ENCODE results near the gene SPOCK1.

SPOCK1 gene

GRCh38 chr5:137315109-137315508 is 184.0 kb downstream of the SPOCK1 start:
- no peaks in the 10 kb centered on the region for H3K27me3 ChIP-seq (ENCODE audit: insufficient read depth, low read length)
- no peaks in the 10 kb centered on the region for H3K36me3 ChIP-seq (ENCODE audit: insufficient read depth, low read depth, low read length)
- H3K9me3 ChIP-seq (ENCODE audit: insufficient read depth, low read depth, low read length): no peaks in the 10 kb centered on the region
- no peak overlapping the region for H3K9ac ChIP-seq (ENCODE audit: low read depth, low read length)
- H3K4me3 ChIP-seq (ENCODE audit: low read length): no peak overlapping the region
- no peak overlapping the region for H3K27ac ChIP-seq (ENCODE audit: low read length)
- peaks cover 26% of the 10 kb centered on the region for H3K4me1 ChIP-seq (ENCODE audit: insufficient read depth, low read length)

- peaks cover 30% of the 10 kb centered on the region for H3K4me1 ChIP-seq (ENCODE audit: insufficient read depth, low read length)
- H3K9me3 ChIP-seq (ENCODE audit: insufficient read depth, low read depth, low read length): no peaks in the 10 kb centered on the region
- no peaks in the 10 kb centered on the region for H3K36me3 ChIP-seq (ENCODE audit: insufficient read depth, low read depth, low read length)
- H3K9ac ChIP-seq (ENCODE audit: low read depth, low read length): no peak overlapping the region
- H3K27me3 ChIP-seq (ENCODE audit: insufficient read depth, low read length): no peaks in the 10 kb centered on the region
- no peak overlapping the region for H3K4me3 ChIP-seq (ENCODE audit: low read length)
- no peak overlapping the region for H3K27ac ChIP-seq (ENCODE audit: low read length)
Measured at GRCh38 chr5:137313526-137314175, 185.5 kb downstream of the SPOCK1 start.

GRCh38 chr5:137312011-137312410 is 187.1 kb downstream of the SPOCK1 start:
- no peaks in the 10 kb centered on the region for H3K27me3 ChIP-seq (ENCODE audit: insufficient read depth, low read length)
- no peak overlapping the region for H3K27ac ChIP-seq (ENCODE audit: low read length)
- H3K36me3 ChIP-seq (ENCODE audit: insufficient read depth, low read depth, low read length): no peaks in the 10 kb centered on the region
- peaks cover 30% of the 10 kb centered on the region for H3K4me1 ChIP-seq (ENCODE audit: insufficient read depth, low read length)
- H3K9me3 ChIP-seq (ENCODE audit: insufficient read depth, low read depth, low read length): no peaks in the 10 kb centered on the region
- no peak overlapping the region for H3K9ac ChIP-seq (ENCODE audit: low read depth, low read length)
- H3K4me3 ChIP-seq (ENCODE audit: low read length): no peak overlapping the region

- H3K36me3 ChIP-seq (ENCODE audit: insufficient read depth, low read depth, low read length): no peaks in the 10 kb centered on the region
- no peak overlapping the region for H3K27ac ChIP-seq (ENCODE audit: low read length)
- H3K27me3 ChIP-seq (ENCODE audit: insufficient read depth, low read length): no peaks in the 10 kb centered on the region
- no peak overlapping the region for H3K9ac ChIP-seq (ENCODE audit: low read depth, low read length)
- peaks cover 30% of the 10 kb centered on the region for H3K4me1 ChIP-seq (ENCODE audit: insufficient read depth, low read length)
- no peaks in the 10 kb centered on the region for H3K9me3 ChIP-seq (ENCODE audit: insufficient read depth, low read depth, low read length)
- H3K4me3 ChIP-seq (ENCODE audit: low read length): no peak overlapping the region
Measured at GRCh38 chr5:137310051-137310730, 188.9 kb downstream of the SPOCK1 start.

GRCh38 chr5:137309290-137309689 is 189.8 kb downstream of the SPOCK1 start:
- Histone ChIP-seq H3K9me3 (ENCODE audit: insufficient read depth, low read depth, low read length) (no peaks in the 10 kb centered on the region), H3K36me3 (ENCODE audit: insufficient read depth, low read depth, low read length) (no peaks in the 10 kb centered on the region), H3K9ac (ENCODE audit: low read depth, low read length) (no peak overlapping the region), H3K27me3 (ENCODE audit: insufficient read depth, low read length) (no peaks in the 10 kb centered on the region), H3K4me1 (ENCODE audit: insufficient read depth, low read length) (peaks cover 33% of the 10 kb centered on the region), H3K27ac (ENCODE audit: low read length) (no peak overlapping the region), H3K4me3 (ENCODE audit: low read length) (no peak overlapping the region)

- Histone ChIP-seq H3K9me3 (ENCODE audit: insufficient read depth, low read depth, low read length) (no peaks in the 10 kb centered on the region), H3K27me3 (ENCODE audit: insufficient read depth, low read length) (no peaks in the 10 kb centered on the region), H3K4me3 (ENCODE audit: low read length) (no peak overlapping the region), H3K4me1 (ENCODE audit: insufficient read depth, low read length) (peaks cover 41% of the 10 kb centered on the region), H3K9ac (ENCODE audit: low read depth, low read length) (no peak overlapping the region), H3K27ac (ENCODE audit: low read length) (no peak overlapping the region), H3K36me3 (ENCODE audit: insufficient read depth, low read depth, low read length) (no peaks in the 10 kb centered on the region)
Measured at GRCh38 chr5:137308311-137308710, 190.8 kb downstream of the SPOCK1 start.

- H3K9me3 ChIP-seq (ENCODE audit: insufficient read depth, low read depth, low read length): no peaks in the 10 kb centered on the region
- H3K9ac ChIP-seq (ENCODE audit: low read depth, low read length): no peak overlapping the region
- no peak overlapping the region for H3K27ac ChIP-seq (ENCODE audit: low read length)
- no peak overlapping the region for H3K4me3 ChIP-seq (ENCODE audit: low read length)
- H3K27me3 ChIP-seq (ENCODE audit: insufficient read depth, low read length): no peaks in the 10 kb centered on the region
- no peaks in the 10 kb centered on the region for H3K36me3 ChIP-seq (ENCODE audit: insufficient read depth, low read depth, low read length)
- H3K4me1 ChIP-seq (ENCODE audit: insufficient read depth, low read length): peaks cover 34% of the 10 kb centered on the region
Measured at GRCh38 chr5:137306903-137307302, 192.2 kb downstream of the SPOCK1 start.

GRCh38 chr5:137305971-137306602 is 193.0 kb downstream of the SPOCK1 start:
- Histone ChIP-seq H3K9me3 (ENCODE audit: insufficient read depth, low read depth, low read length) (no peaks in the 10 kb centered on the region), H3K27me3 (ENCODE audit: insufficient read depth, low read length) (no peaks in the 10 kb centered on the region), H3K4me1 (ENCODE audit: insufficient read depth, low read length) (peaks cover 28% of the 10 kb centered on the region), H3K9ac (ENCODE audit: low read depth, low read length) (no peak overlapping the region), H3K36me3 (ENCODE audit: insufficient read depth, low read depth, low read length) (no peaks in the 10 kb centered on the region), H3K27ac (ENCODE audit: low read length) (no peak overlapping the region), H3K4me3 (ENCODE audit: low read length) (no peak overlapping the region)

GRCh38 chr5:137304226-137304874 is 194.8 kb downstream of the SPOCK1 start:
- no peaks in the 10 kb centered on the region for H3K27me3 ChIP-seq (ENCODE audit: insufficient read depth, low read length)
- no peak overlapping the region for H3K4me3 ChIP-seq (ENCODE audit: low read length)
- no peak overlapping the region for H3K27ac ChIP-seq (ENCODE audit: low read length)
- H3K9me3 ChIP-seq (ENCODE audit: insufficient read depth, low read depth, low read length): no peaks in the 10 kb centered on the region
- H3K4me1 ChIP-seq (ENCODE audit: insufficient read depth, low read length): peaks cover 12% of the 10 kb centered on the region; the same call in 1 of the 2 replicates
- no peak overlapping the region for H3K9ac ChIP-seq (ENCODE audit: low read depth, low read length)
- no peaks in the 10 kb centered on the region for H3K36me3 ChIP-seq (ENCODE audit: insufficient read depth, low read depth, low read length)

- Histone ChIP-seq H3K36me3 (ENCODE audit: insufficient read depth, low read depth, low read length) (no peaks in the 10 kb centered on the region), H3K27ac (ENCODE audit: low read length) (no peak overlapping the region), H3K9me3 (ENCODE audit: insufficient read depth, low read depth, low read length) (no peaks in the 10 kb centered on the region), H3K4me3 (ENCODE audit: low read length) (no peak overlapping the region), H3K27me3 (ENCODE audit: insufficient read depth, low read length) (no peaks in the 10 kb centered on the region), H3K9ac (ENCODE audit: low read depth, low read length) (no peak overlapping the region), H3K4me1 (ENCODE audit: insufficient read depth, low read length) (peaks cover 12% of the 10 kb centered on the region; the same call in 1 of the 2 replicates)
Measured at GRCh38 chr5:137303509-137303908, 195.6 kb downstream of the SPOCK1 start.

- no peak overlapping the region for H3K9ac ChIP-seq (ENCODE audit: low read depth, low read length)
- H3K36me3 ChIP-seq (ENCODE audit: insufficient read depth, low read depth, low read length): no peaks in the 10 kb centered on the region
- H3K9me3 ChIP-seq (ENCODE audit: insufficient read depth, low read depth, low read length): no peaks in the 10 kb centered on the region
- H3K4me3 ChIP-seq (ENCODE audit: low read length): no peak overlapping the region
- no peaks in the 10 kb centered on the region for H3K27me3 ChIP-seq (ENCODE audit: insufficient read depth, low read length)
- H3K4me1 ChIP-seq (ENCODE audit: insufficient read depth, low read length): peaks cover 12% of the 10 kb centered on the region; the same call in 1 of the 2 replicates
- no peak overlapping the region for H3K27ac ChIP-seq (ENCODE audit: low read length)
Measured at GRCh38 chr5:137300411-137301240, 198.5 kb downstream of the SPOCK1 start.

Measured in iPS-20b (cell line).